DND-41 (cell line): ENCODE measurements around the gene LAMTOR4.

Source experiments
- CTCF ChIP-seq: IDR thresholded peaks from 2 replicates; pipeline ENCODE4 v1.5.1; 2012; ENCODE audit warnings: borderline replicate concordance, low read length, moderate library complexity, mild to moderate bottlenecking; ENCODE audit not compliant: poor library complexity, severe bottlenecking; ENCODE audit errors: extremely low read depth
- EZH2 ChIP-seq: IDR thresholded peaks from 3 replicates; pipeline ENCODE4 v1.6.1; 2012; ENCODE audit warnings: borderline replicate concordance, low read depth, mild to moderate bottlenecking, moderate library complexity, low read length, inconsistent platforms; ENCODE audit not compliant: severe bottlenecking

DNA sequence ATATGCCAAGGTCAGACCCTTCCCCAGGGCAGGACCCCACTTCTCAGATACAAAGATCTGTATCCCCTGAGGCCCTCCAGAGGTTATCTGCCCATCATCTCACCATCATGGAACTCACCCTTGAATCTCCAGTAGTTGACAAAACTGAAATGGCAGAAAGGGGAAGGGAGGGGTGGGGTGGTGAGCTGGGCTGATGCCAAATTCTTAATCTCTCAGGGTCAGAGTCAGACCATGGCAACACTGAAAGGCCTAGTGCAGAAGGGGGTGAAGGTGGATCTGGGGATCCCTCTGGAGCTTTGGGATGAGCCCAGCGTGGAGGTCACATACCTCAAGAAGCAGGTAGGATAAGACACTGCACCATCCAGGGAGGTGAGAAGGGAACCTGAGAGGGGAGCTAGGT, 26.1 kb upstream of the LAMTOR4 start:
- TF ChIP-seq CTCF (no peak), EZH2 (no peak)
